GM12865 (cell line): ENCODE measurements around the gene ETS1.

Source experiments
- DNase-seq: peaks from one replicate; pipeline ENCODE4 v3.0.0; 2010; ENCODE audit warnings: low read depth
- H3K4me3 ChIP-seq: 2 replicates; pipeline ENCODE4 v1.5.1; 2011; ENCODE audit warnings: mild to moderate bottlenecking, low read depth, low read length, control low read depth
- CTCF ChIP-seq: IDR thresholded peaks from 2 replicates; pipeline ENCODE4 v1.5.1; 2011; ENCODE audit warnings: low read length, control low read depth, low read depth, inconsistent platforms; ENCODE audit not compliant: insufficient read depth; ENCODE audit errors: missing control alignments

The ETS1 gene

GRCh38 chr11:128624269-128625175, 37.2 kb upstream of the ETS1 start:
- TF ChIP-seq CTCF: no peak
- H3K4me3 ChIP-seq: peak overlapping the region; percentile 32

GRCh38 chr11:128623091-128623490, 35.7 kb upstream of the ETS1 start:
- TF ChIP-seq CTCF: no peak
- no peak for DNase-seq
- H3K4me3 ChIP-seq: no peak overlapping the region

More at GRCh38 chr11:128624269-128625175, 37.2 kb upstream of the ETS1 start:
- DNase-seq: peak; percentile 86

- no peak for DNase-seq
- TF ChIP-seq CTCF: no peak
- H3K4me3 ChIP-seq: no peak overlapping the region
Measured at GRCh38 chr11:128621601-128622501, 34.5 kb upstream of the ETS1 start.

GRCh38 chr11:128620309-128621100, 33.1 kb upstream of the ETS1 start:
- DNase-seq: no peak
- H3K4me3 ChIP-seq: no peak overlapping the region
- TF ChIP-seq CTCF: no peak

GRCh38 chr11:128619540-128620308, 32.4 kb upstream of the ETS1 start:
- TF ChIP-seq CTCF: no peak
- DNase-seq: peak; percentile 31
- no peak overlapping the region for H3K4me3 ChIP-seq

GRCh38 chr11:128619007-128619406, 31.6 kb upstream of the ETS1 start:
- no peak for TF ChIP-seq CTCF
- DNase-seq: no peak

More at GRCh38 chr11:128619007-128619406, 31.6 kb upstream of the ETS1 start:
- no peak overlapping the region for H3K4me3 ChIP-seq
